ENCODE data around the gene ZNF280A.
"Not testable (repeated sequence)": the region's sequence is repeated elsewhere in the genome, so short reads cannot be mapped to it uniquely, and the experiment has no call there.

GRCh38 chr22:22468794-22469469 is 51.1 kb downstream of the ZNF280A start:
- TF ChIP-seq EZH2 (IDR thresholded peaks at IDR 0.05; ENCODE audit: low read length, unreplicated experiment); CTCF (conservative IDR thresholded peaks at IDR 0.05; ENCODE audit: low read depth, low read length); EZH2phosphoT487 (IDR thresholded peaks at IDR 0.05; ENCODE audit: borderline replicate concordance, low read length): not testable (repeated sequence)

All from PC-3 (cell line).